Measurements from ENCODE around the gene FCN2.

- TF ChIP-seq EZH2 (IDR thresholded peaks at IDR 0.05; ENCODE audit: borderline replicate concordance), result no peak
- TF ChIP-seq CTCF (IDR thresholded peaks at IDR 0.05; ENCODE audit: poor library complexity), result no peak
These were observed 51.6 kb downstream of the FCN2 start for GRCh38 chr9:134932171-134932570.

Data from hepatocyte (in vitro differentiated cells).